ENCODE results near the gene SELPLG. TPM values are rescaled to one million over a fixed set of nuclear protein-coding genes. Genes with fewer than 3 reads are reported as not detected.

Gene SELPLG
- total and polyA plus RNA-seq, 3 donors from 2014 or later = 1.1 to 10.4 (median 2.7) TPM

DNA sequence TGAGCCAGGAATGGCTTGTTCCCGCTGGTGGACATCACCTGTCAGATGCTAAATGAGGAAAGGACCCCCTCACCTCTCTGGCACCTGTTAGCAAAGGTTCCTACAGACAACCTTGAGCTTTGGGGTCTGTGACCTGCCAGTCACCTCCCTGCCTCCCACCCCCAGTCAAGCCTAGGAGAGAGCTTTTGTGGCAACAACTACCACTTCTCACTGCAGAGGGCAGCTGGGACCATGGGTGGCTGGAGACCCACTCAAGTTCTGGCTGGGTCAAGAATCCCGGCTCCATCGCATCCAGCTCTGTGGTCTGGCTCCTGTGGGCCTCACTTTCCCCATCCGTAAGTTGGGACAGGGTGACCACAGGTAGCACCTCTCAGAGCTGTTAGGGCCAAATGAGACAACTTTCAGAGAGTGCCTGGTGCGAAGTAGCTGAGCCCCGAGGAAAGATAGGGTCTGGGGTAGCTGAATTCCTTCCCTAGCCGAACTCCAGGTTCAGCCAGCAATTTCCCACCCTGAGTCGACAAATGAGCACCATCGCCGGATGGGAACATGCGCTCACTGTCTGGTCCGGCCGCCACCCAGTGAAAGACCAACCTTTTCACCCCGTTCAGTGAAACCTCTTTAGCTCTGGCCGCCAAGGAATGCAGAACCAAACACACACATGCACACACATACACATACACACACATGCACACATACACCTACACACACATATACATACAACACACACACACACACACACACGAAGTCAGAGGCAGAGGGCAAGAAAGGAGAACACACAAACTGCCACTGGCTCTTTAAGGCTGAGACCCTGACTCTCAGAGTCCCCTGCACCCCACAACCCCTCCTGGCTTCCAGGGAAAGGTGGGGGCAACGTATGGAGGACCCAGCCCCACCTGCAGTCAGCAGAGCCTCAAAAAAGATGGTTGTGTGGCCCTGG lies 37.7 kb downstream of the SELPLG start:
- Histone ChIP-seq H3K4me3 (no peak overlapping the region), H3K27me3 (no peaks in the 10 kb centered on the region), H3K4me1 (no peaks in the 10 kb centered on the region), H3K36me3 (ENCODE audit: low read depth, missing control alignments) (no peaks in the 10 kb centered on the region), H3K27ac (peak overlapping the region; percentile 0 to 56), H3K9me3 (no peaks in the 10 kb centered on the region)
- WGBS, 2 donors = 66 to 80% methylated on average over 17 of the region's 17 CpGs
- no peak for DNase-seq
- intact Hi-C loops (cut with DNase I; ENCODE audit: low total_unique reads) = no loop called here
- TF ChIP-seq CTCF (IDR thresholded peaks at IDR 0.05) (no peak), POLR2A (IDR thresholded peaks at IDR 0.05) (no peak)

DNA sequence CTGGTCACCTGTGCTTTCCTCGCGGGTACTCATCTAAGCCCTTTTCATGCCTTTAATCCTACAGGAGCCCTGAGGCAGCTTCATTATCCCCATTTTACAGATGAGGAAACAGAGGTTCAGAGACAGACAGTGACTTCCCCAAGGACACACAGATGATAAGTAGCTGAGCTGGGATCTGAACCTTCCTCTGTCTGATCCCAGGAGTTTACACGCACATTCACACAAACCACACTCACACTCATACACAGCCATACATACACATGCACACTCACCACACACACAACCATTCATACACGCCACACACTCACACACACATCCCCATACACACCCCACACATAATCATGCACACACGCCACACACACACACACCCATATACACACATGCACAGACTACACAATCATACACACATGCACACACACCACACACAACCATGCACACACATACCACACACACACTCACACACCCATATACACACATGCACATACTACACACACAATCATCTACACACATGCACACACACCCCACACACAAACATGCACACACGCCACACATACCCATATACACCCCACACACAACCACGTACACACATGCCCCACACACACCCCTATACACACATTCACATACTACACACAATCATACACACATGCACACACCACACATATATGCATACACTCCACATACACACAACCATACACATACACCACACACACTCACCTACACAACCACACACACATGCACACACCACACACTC lies 38.6 kb downstream of the SELPLG start:
- H3K27ac ChIP-seq = no peak overlapping the region
- 88 to 92% methylated on average over 7 of the region's 7 CpGs for WGBS, 2 donors
- no peaks in the 10 kb centered on the region for H3K4me1 ChIP-seq
- no peak for DNase-seq
- TF ChIP-seq POLR2A (IDR thresholded peaks at IDR 0.05) (no peak), CTCF (IDR thresholded peaks at IDR 0.05) (no peak)
- no peaks in the 10 kb centered on the region for H3K27me3 ChIP-seq
- intact Hi-C loops (cut with DNase I; ENCODE audit: low total_unique reads) = no loop called here
- H3K9me3 ChIP-seq = no peaks in the 10 kb centered on the region
- no peak overlapping the region for H3K4me3 ChIP-seq
- no peaks in the 10 kb centered on the region for H3K36me3 ChIP-seq (ENCODE audit: low read depth, missing control alignments)

DNA sequence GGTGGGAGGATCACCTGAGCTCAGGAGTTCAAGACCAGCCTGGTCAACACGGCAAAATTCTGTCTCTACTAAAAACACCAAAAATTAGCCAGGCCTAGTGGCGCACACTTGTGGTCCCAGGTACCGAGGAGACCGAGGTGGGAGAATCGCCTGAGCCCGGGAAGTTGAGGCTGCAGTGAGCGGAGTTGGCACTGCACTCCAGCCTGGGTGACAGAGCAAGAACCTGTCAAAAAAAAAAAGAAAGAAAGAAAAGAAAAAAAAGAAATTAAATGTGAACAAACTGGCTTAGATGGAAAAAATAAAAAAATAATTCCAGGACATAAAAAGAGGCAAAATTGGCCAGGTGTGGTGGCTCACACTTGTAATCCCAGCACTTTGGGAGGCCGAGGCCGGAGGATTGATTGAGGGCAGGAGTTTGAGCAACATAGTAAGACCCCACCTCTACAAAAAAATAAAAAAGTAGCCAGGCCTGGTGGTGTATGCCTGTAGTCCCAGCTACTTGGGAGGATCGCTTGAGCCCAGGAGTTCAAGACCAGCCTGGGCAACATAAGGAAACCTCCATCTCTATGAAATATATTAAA lies 39.3 kb downstream of the SELPLG start:
- intact Hi-C loops (cut with DNase I; ENCODE audit: low total_unique reads) = no loop called here
- DNase-seq = no peak
- 93 to 98% methylated on average over 10 of the region's 10 CpGs for WGBS, 2 donors
- Histone ChIP-seq H3K4me1 (no peaks in the 10 kb centered on the region), H3K4me3 (no peak overlapping the region), H3K9me3 (no peaks in the 10 kb centered on the region), H3K27me3 (no peaks in the 10 kb centered on the region), H3K36me3 (ENCODE audit: low read depth, missing control alignments) (no peaks in the 10 kb centered on the region), H3K27ac (no peak overlapping the region)
- TF ChIP-seq CTCF (IDR thresholded peaks at IDR 0.05) = no peak

GRCh38 chr12:108592033-108592909 lies 41.4 kb downstream of the SELPLG start:
- WGBS, 2 donors = 96 to 98% methylated on average over 18 to 25 of the region's 25 CpGs
- no peak for DNase-seq
- TF ChIP-seq POLR2A (IDR thresholded peaks at IDR 0.05) = no peak
- no peak for TF ChIP-seq CTCF (IDR thresholded peaks at IDR 0.05)
- Histone ChIP-seq H3K36me3 (ENCODE audit: low read depth, missing control alignments) (no peaks in the 10 kb centered on the region), H3K4me1 (peaks cover 5% of the 10 kb centered on the region), H3K4me3 (no peak overlapping the region), H3K27ac (no peak overlapping the region), H3K27me3 (no peaks in the 10 kb centered on the region), H3K9me3 (no peaks in the 10 kb centered on the region)
- intact Hi-C loops (cut with DNase I; ENCODE audit: low total_unique reads) = no loop called here

Measured in testis (tissue), 3 donors.